Measurements from ENCODE around the gene CNOT3. TPM values are rescaled to one million over a fixed set of nuclear protein-coding genes. Genes with fewer than 3 reads are reported as not detected.

Gene CNOT3
- total RNA-seq, 2 donors from 2014 or later, result 22.4 to 51.4 TPM

- no peaks in the 10 kb centered on the region for H3K9me3 ChIP-seq
- no peak overlapping the region for H3K4me3 ChIP-seq
- no peaks in the 10 kb centered on the region for H3K27me3 ChIP-seq
- peaks cover 10 to 43% of the 10 kb centered on the region in 2 donors for H3K36me3 ChIP-seq (replicated peaks in 1 of 2; ENCODE audit: insufficient read depth in 1 of 2, low read depth in 2 of 2)
- no peak for ATAC-seq
- no peaks in the 10 kb centered on the region for H3K4me1 ChIP-seq
- intact Hi-C loops (cut with DNase I), result no loop called here
- no peak overlapping the region for H3K27ac ChIP-seq
- no peak for DNase-seq
- TF ChIP-seq POLR2A (IDR thresholded peaks at IDR 0.05), result no peak
- TF ChIP-seq, protein P1, sequence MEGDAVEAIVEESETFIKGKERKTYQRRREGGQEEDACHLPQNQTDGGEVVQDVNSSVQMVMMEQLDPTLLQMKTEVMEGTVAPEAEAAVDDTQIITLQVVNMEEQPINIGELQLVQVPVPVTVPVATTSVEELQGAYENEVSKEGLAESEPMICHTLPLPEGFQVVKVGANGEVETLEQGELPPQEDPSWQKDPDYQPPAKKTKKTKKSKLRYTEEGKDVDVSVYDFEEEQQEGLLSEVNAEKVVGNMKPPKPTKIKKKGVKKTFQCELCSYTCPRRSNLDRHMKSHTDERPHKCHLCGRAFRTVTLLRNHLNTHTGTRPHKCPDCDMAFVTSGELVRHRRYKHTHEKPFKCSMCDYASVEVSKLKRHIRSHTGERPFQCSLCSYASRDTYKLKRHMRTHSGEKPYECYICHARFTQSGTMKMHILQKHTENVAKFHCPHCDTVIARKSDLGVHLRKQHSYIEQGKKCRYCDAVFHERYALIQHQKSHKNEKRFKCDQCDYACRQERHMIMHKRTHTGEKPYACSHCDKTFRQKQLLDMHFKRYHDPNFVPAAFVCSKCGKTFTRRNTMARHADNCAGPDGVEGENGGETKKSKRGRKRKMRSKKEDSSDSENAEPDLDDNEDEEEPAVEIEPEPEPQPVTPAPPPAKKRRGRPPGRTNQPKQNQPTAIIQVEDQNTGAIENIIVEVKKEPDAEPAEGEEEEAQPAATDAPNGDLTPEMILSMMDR (IDR thresholded peaks at IDR 0.05), result no peak
- whole genome bisulfite sequencing, 2 donors, result 88 to 95% methylated on average over 18 to 20 of the region's 20 CpGs
Observed at GRCh38 chr19:54128441-54128725, 9.2 kb upstream of the CNOT3 start.

- Histone ChIP-seq H3K27ac (no peak overlapping the region), H3K9me3 (no peaks in the 10 kb centered on the region), H3K4me1 (no peaks in the 10 kb centered on the region), H3K36me3 (replicated peaks in 1 of 2; ENCODE audit: insufficient read depth in 1 of 2, low read depth in 2 of 2) (peaks cover 10 to 40% of the 10 kb centered on the region in 2 donors), H3K4me3 (no peak overlapping the region), H3K27me3 (no peaks in the 10 kb centered on the region)
- DNase-seq (no peak), ATAC-seq (no peak)
- no peak for TF ChIP-seq POLR2A (IDR thresholded peaks at IDR 0.05)
- TF ChIP-seq, protein P1 (IDR thresholded peaks at IDR 0.05), result no peak
- intact Hi-C loops (cut with DNase I), result no loop called here
- WGBS, 2 donors, result 96 to 97% methylated on average over 11 to 40 of the region's 41 CpGs
Observed at GRCh38 chr19:54128796-54129616, 8.6 kb upstream of the CNOT3 start.

DNA sequence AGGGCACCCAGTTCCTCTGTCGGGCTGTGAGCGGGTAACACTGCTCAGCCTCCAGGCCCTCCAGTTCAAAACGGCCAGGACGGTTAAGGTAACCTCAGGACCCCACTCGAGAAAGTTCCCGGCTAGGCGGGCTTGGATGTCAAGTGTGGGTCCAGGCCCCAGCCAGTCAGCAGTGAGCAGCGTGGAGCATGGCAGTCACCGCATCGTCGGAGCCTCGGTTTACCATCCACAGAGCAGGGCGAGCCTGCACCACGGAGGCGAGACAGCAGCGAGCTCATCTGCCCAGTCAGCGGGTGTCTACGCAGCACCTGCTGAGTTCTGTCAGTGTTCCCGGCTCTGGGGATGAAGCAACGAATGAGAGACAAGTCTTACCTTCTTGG lies 8.0 kb upstream of the CNOT3 start:
- Histone ChIP-seq H3K36me3 (replicated peaks in 1 of 2; ENCODE audit: insufficient read depth in 1 of 2, low read depth in 2 of 2) (peaks cover 8 to 36% of the 10 kb centered on the region in 2 donors), H3K27me3 (no peaks in the 10 kb centered on the region), H3K4me3 (no peak overlapping the region), H3K27ac (no peak overlapping the region), H3K9me3 (no peaks in the 10 kb centered on the region), H3K4me1 (no peaks in the 10 kb centered on the region)
- 91% methylated on average over 20 of the region's 20 CpGs; no CpG with 5 or more reads in 1 of the 2 donors for WGBS, 2 donors
- ATAC-seq (no peak), DNase-seq (no peak)
- TF ChIP-seq, protein P1 (IDR thresholded peaks at IDR 0.05), result no peak
- TF ChIP-seq POLR2A (IDR thresholded peaks at IDR 0.05), result no peak
- intact Hi-C loops (cut with DNase I), result no loop called here

DNA sequence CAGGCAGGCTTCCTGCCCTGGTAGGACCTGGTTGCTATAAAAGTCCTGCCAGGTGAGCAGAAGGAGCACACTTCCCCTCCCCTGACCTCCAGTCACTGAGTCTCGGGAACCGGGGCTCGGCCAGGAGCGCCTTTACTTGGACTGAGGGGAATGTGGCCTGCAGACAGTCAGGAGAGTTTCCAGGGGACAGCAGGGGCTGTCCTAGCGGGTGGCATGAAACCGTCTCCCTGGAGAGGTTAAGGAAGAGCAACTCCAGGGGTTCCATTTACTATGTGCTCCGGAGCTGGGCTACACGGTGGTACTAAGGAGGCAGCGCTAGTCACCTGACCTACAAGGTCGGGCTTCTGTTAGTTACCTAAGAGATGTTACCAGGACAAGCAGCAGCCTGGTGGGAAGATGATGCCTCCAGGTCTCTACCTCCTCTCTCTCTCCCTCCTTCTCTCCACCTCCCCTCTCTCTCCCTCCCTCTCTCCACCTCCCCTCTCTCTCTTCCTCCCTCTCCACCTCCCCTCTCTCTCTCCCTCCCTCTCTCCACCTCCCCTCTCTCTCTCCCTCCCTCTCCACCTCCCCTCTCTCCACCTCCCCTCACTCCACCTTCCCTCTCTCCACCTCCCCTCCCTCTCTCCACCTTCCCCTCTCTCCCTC lies 4.1 kb upstream of the CNOT3 start:
- no peak overlapping the region for H3K27ac ChIP-seq
- ATAC-seq, result no peak
- DNase-seq, result no peak
- TF ChIP-seq POLR2A (IDR thresholded peaks at IDR 0.05), result no peak
- TF ChIP-seq, protein P1 (IDR thresholded peaks at IDR 0.05), result no peak
- intact Hi-C loops (cut with DNase I), result no loop called here
- no peak overlapping the region for H3K4me3 ChIP-seq
- H3K4me1 ChIP-seq, result peaks cover 21% of the 10 kb centered on the region
- H3K36me3 ChIP-seq (replicated peaks in 1 of 2; ENCODE audit: insufficient read depth in 1 of 2, low read depth in 2 of 2), result peaks cover 5 to 9% of the 10 kb centered on the region in 2 donors
- WGBS, 2 donors, result 81 to 89% methylated on average over 5 to 10 of the region's 10 CpGs
- H3K9me3 ChIP-seq, result no peaks in the 10 kb centered on the region
- H3K27me3 ChIP-seq, result no peaks in the 10 kb centered on the region

All from body of pancreas (tissue), 4 donors.